DMS 273 treated with DMSO at 0.1 percent for 48 hours (cell line): ENCODE results near the gene FAM3D.
A peak's percentile ranks its signal among the peaks of the same experiment; 100 is the strongest.

Experiments used
- DNase-seq: peaks from one replicate; lab custom pipeline; 2025; lab: John Stamatoyannopoulos, UW

The FAM3D gene

GRCh38 chr3:58654466-58654865, 12.1 kb downstream of the FAM3D start:
- no peak for DNase-seq

- no peak for DNase-seq
Observed at GRCh38 chr3:58652624-58653023, 13.9 kb downstream of the FAM3D start.

- DNase-seq: no peak
Observed at GRCh38 chr3:58651276-58651675, 15.3 kb downstream of the FAM3D start.

- no peak for DNase-seq
Observed at GRCh38 chr3:58647381-58648141, 19.0 kb downstream of the FAM3D start.

GRCh38 chr3:58646503-58646902, 20.1 kb downstream of the FAM3D start:
- DNase-seq: no peak

GRCh38 chr3:58645726-58646125, 20.8 kb downstream of the FAM3D start:
- no peak for DNase-seq

- no peak for DNase-seq
Observed at GRCh38 chr3:58642846-58643245, 23.7 kb downstream of the FAM3D start.

- peak; percentile 27 for DNase-seq
Observed at GRCh38 chr3:58640700-58641372, 25.7 kb downstream of the FAM3D start.

GRCh38 chr3:58639842-58640241, 26.7 kb downstream of the FAM3D start:
- no peak for DNase-seq

- no peak for DNase-seq
Observed at GRCh38 chr3:58639001-58639400, 27.6 kb downstream of the FAM3D start.

GRCh38 chr3:58638591-58638990, 28.0 kb downstream of the FAM3D start:
- DNase-seq: no peak

GRCh38 chr3:58637509-58637908, 29.1 kb downstream of the FAM3D start:
- no peak for DNase-seq

- DNase-seq: no peak
Observed at GRCh38 chr3:58635371-58636285, 30.9 kb downstream of the FAM3D start.

GRCh38 chr3:58633157-58633865, 33.3 kb downstream of the FAM3D start:
- DNase-seq: no peak

GRCh38 chr3:58631742-58632141, 34.8 kb downstream of the FAM3D start:
- no peak for DNase-seq

GRCh38 chr3:58630710-58631092, 35.9 kb downstream of the FAM3D start:
- no peak for DNase-seq

GRCh38 chr3:58630076-58630709, 36.4 kb downstream of the FAM3D start:
- DNase-seq: peak; percentile 21

- DNase-seq: no peak
Observed at GRCh38 chr3:58629629-58630028, 36.9 kb downstream of the FAM3D start.

- peak; percentile 63 for DNase-seq
Observed at GRCh38 chr3:58628823-58629562, 37.6 kb downstream of the FAM3D start.

- no peak for DNase-seq
Observed at GRCh38 chr3:58627941-58628340, 38.6 kb downstream of the FAM3D start.

- DNase-seq: no peak
Observed at GRCh38 chr3:58627570-58627885, 39.0 kb downstream of the FAM3D start.
